Activated gamma-delta T cell (primary cell): Measurements from ENCODE around the gene SRGAP2C.
"Not testable (repeated sequence)": the region's sequence is repeated elsewhere in the genome, so short reads cannot be mapped to it uniquely, and the experiment has no call there.

ENCODE experiments used
- DNase-seq: peaks from one replicate; lab custom pipeline; 2025; lab: John Stamatoyannopoulos, UW

SRGAP2C gene

DNA sequence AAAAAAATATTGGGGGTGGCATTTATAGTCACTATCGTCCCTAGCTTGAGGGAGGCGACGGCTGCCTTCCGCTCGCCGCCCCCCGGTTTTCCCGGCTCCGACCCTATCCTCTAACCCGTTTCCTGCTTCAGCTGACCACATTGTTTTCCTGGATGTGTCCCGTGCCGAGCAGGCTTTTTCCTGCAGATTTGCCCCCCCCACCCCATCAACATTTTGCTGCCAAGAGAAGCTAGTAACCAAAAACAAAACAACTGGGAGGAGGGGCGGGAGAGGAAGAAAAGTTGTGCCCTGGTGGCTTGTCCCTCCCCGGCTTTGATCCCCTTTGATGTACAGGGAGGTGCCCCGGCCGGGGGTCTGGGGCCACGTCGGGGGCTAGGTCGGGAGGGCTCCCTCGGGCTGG, 1.4 kb downstream of the SRGAP2C start:
- DNase-seq, result not testable (repeated sequence)

DNA sequence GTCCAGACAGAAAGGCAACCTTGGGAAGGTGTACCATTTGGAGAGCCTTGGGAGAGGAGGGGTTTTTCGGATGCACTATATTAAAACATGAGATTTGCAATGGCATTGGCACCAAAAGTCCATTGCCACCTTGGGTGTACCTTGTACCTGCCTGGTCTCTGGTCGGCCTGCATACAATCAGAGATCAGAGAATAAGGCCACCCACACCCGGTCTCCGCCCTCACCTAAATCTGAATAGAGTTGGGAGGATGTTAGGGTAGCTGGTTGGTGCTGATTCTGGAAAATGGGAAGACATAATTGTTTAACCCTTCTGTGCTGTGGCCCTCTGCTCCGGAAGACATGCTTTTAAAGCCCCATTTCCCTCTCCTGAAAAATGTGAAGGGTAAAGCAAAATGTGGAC, 3.1 kb downstream of the SRGAP2C start:
- not testable (repeated sequence) for DNase-seq

DNA sequence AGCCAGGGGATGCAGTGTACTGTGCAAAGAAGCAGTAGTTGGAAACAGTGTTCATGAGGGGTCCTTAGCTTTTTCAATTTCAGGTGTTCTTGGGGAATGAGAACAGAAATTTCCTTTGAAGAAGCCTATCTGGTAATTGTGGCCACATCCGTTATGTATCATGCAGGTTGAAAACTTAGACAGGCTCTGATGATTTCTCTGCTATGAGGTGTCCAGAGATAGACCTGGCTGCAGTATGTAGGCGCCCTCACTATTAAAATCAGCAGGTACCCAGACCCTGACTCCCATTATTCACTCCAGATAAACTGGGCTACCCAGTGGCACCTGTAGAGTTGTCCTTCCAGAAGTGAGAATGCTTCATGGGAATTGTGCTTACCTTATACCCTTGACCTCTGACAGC, 7.7 kb downstream of the SRGAP2C start:
- DNase-seq, result not testable (repeated sequence)

DNA sequence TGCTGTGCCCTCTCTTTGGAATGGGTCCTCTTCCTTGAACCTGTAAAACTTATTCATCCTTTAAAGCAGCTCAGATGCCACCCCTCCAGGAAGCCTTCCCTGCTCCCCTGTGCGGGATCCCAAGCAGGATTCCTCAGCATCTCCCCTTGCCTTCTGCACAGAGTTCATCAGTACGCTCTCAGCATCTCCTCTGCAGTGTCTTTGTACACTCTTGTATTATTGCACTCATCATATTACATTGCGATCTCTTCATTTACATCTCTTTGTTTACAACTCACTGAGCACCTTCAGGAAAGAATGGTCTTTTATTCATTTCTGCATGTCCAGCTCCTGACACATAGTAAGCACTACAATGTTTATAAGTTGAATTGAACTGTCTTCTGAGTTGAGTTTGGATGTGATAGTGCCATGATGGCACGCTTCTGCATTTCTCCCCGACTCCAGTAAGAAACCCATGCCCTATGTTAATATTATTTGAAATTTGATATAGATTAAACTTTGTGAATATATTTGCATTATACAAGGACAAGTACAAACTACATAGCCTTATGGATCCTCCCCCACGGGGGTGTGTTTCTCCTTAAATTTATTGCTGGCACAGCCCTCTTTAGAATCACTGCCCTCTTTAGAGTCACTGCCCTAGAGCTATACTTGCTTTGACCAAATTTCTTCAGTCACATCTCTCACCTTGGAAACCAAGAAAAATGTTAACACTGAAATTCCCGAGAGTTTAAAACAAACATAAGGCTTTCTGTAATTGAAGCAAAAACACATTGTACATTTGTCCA, 12.5 kb downstream of the SRGAP2C start:
- DNase-seq, result not testable (repeated sequence)

DNA sequence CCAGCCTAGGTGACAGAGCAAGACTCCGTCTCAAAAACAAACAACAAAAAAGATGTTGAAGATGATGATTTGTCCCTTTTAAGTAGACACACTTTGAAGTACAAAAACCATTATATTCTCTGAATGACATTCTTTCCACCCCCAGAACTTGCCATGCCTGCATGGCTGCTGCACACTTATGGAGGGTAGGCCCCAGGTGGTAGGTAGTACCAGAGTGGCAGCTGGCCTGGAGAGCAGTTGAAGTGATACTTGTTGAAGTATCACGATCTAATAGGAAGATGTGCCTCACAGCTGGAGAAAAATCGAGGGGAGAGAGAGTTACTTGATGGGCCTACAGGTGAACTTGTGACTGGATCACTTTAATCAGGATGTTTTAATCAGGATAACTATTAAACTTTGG, 15.0 kb downstream of the SRGAP2C start:
- not testable (repeated sequence) for DNase-seq

DNA sequence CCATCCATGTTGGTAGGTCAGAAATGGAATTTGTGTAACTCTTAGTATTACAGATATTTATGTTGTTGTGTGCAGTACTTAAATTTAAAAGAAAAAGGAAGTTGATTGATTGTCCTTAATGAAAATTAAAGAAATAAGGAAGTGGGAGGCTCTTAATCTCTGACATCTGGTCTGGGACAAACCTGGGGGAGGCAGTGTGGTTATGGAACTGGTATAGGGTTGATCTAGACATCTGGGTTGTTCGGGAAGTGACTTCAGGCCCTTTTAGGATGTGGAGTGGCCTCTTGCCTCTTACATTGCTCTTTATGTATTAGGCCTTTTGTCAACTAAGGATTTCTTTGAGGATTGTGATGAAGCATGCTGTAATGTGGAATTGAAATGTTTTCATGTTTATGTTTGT, 15.5 kb downstream of the SRGAP2C start:
- DNase-seq, result not testable (repeated sequence)

DNA sequence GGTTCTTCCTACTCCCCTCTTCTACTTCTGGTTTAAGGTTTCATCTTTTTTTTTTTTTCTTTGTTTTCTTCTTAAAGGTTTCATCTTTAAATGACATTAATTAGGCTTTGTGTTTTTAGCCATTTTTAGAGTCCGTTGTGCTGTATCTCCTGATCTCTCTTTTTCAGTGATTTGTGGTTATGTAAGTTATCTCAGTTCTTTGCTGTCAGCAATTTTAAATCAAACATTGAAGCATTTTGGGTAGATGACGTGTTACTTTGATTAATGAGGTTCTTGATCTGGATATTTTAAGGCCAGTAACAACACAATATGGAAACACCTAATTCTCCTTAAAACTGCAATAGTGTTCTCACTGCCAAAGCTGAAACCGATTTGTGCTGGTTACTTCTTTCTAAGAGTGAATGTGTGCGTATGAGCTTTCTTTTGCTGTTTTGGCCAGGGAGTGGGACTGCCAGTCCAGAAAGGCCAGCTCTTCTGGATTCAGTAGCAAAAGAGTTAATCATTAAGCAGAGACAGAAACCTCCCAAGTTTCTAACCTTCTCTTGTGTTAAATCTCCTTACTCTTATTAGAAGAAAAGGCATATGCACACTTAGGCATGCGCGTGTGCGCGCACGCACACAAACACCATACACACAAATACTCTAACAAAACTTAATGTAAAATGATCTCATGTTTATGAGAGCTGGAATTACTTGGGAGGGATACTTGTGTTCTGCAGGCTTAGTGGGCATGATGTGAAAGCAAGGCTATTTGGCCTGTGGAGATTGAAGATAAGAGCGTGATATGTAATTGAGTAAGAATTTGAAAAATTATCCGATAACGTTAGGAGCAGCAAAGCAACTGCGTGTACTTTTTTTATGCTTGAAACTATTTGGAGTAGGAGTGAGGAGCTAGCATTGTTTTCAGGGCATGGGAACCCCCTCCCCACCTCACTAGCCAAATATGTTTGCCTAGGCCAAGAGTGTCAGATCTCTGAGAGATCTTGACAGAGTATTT, 16.5 kb downstream of the SRGAP2C start:
- DNase-seq, result not testable (repeated sequence)

DNA sequence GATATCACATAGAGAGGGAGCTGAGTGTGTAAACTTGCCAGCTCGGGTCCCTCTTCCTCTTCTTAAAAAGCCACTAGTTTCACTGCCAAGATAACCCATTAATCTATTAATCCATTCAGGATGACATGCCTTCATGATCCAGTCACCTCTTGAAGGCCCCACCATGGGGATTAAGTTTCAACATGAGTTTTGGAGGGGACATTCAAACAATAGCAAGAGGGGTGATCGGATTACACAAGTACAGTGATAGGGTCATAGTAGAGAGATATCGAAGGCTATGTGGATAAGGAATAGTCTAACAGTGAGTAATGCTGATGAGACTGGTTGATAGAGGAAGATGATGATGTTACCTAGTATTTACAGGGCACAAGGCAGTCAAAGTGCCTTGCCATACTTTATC, 18.2 kb downstream of the SRGAP2C start:
- not testable (repeated sequence) for DNase-seq

DNA sequence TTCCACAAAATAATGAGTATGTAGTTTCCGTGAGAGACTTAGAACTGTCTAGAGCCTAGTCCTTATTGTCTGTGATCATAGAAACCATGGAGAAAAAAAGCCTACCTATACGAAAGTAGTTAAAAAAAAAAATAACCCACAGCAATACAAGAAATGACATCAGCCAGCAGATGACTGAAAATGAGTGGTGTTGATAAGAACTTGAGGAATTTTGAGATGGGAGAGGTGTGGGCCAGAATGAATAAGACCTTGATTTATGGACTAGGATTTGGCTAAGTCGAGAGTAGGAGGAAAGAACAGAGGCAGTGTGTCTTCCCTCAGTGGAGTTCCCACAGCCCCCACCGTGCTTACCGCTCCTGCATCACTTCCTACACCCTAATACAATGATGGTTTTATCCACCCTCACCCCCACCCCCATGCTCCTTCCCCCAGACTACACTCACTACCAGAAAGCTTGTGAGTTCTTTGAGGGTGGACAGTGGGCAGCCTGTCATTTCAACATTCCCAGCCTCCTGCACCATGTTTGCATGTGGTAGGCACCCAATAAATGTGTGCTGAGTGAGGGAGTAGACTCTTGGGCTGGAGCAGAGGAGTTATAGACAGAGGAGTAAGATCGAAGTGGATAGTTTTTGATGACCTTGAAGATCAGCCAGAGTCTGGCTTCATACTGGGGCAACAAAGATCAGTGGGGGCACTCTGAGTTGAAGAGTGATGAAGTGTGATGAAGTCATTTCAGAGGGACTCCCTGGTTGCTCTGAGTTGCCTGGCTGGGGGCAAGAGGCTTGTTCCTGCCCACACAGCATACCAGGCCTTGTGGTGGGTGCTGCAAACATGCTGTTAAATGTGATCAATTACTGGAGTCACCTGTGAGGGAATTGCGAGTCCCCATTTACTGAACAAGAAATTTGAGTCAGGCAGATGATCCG, 21.3 kb downstream of the SRGAP2C start:
- DNase-seq, result not testable (repeated sequence)

DNA sequence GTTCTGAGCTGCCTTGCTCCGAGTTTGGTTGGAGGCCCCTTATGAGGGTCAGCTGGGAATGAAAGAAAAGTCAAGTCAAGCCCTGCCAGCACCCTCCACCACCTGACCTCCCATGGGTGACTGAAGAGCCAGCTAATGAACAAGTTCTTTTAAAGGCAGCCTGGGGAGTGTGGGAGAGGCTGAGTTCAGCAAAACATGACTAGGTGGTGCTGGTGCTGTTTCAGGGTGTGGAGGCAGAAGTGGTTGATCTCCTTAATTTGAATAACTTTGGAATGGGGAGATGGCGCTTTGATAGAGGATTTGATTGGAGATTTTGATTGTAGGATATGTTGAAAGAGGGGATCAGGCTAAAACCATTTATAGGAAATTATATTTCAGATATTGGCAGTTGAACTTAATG, 22.6 kb downstream of the SRGAP2C start:
- DNase-seq, result not testable (repeated sequence)

DNA sequence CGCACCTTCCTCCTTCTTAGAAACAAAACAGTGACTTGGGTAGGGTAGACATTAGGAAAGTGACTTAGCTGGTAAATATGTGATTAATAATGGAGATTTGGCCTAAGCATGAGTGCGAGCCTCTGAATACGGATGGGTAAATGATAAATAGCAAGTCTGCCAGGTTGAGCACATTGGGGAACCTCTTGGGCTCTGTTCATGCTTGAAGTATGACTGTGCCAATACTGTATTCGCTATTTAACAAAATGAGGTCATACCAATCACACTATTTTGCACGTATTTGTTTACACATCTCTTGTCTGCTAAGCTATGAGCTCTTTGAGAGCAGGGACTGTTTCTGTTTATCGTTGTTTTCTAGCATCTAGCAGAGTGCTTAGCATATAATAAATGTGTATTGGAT, 23.6 kb downstream of the SRGAP2C start:
- not testable (repeated sequence) for DNase-seq

DNA sequence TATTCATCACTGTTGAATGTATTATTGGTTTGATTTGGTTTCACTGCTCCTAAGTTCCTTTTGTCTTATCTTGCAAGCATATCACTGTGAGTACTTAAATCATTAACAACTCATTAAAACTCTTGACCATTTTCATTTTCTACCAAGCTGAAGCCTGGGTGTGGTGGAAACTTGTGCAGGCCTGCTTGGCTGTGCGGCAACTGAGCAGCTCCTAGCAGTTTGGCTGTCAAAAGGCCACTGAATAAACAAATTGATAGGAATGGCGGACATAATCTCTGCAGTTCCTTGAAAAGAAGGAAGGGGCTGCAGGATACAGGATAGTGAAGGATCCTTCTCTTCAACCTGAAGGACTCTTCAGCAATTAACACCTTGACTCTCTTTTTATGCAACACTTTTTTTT, 26.0 kb downstream of the SRGAP2C start:
- DNase-seq, result not testable (repeated sequence)

DNA sequence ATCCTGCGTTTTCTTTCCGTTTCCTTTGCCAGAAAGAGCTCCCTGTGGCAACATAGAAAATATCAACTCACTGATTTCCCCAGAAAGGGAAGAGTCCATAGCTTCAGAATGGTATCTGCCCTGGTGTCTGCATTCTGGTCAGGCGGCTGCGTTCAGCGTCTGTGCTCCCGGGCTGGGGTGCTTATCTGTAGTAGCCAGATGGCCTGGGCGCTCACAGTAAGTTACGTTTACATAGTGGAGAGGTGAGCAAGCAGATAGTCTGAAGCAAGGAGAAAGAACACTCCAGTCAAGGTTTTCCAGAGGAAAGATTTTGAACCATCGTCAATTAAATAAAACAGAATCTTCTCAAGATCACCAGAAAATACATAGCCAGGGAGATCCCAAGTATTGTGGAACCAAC, 28.7 kb downstream of the SRGAP2C start:
- not testable (repeated sequence) for DNase-seq

DNA sequence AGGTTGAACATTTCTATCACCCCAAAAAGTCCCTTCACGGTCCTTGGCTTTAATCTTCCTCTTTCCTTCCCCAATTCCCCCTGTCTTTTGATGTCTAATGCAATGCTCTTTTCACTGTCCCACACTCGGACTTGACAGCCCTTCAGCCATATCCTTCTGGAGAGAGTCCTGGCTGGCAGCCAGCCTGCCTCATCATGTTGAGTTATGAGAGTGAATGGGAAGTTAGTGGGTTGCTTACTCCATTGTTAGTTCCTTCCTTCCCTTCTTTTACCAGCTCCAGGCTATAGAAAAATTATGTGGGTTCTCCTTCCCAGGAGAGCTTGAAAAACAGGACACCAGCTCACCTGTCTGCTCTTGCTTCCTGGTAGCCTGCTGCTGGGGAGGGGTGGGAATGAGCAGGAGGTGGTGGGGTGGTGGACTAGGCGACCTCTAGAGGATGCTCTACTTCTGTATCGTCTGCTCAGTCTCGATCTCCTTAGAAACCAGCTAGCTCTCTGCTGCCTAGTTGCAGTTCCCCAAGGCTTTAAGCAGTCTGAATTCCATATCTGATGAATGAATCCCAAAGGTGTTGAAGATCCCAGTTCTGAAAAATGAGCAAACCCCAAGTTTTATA, 29.9 kb downstream of the SRGAP2C start:
- not testable (repeated sequence) for DNase-seq

DNA sequence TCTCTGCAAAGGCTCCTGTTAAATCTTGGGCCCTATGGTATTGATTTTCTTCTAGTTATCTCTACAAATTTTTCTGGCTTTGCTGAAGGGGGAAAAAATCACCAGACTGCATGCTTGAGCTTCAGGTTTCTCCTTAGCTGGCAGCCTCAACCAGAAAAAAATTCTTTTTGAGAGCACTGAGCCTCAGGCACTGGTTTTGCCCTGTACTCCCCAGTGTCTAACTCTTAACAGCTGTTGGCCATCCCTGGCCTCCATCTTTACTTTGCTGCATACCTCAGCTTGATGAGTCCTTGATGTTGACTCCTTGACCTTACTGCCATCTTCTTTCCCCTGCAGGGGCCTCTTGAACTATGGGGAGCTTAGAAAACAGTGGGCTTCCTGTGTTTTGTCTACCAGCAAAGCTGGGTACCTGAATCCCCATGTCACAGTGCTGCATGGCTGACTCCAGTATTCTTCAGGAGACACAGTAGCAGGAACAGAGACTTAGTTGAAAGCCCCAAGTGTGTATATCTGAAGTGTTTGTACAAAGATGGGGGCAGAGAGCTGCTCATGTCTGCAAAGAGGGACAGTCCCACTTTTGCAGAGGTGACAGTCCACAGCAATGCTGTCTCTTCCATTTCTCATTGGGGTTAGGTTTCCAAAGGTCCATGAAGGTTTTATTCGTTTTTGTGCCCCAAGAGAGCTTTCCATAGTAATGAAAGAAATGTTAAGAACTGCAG, 31.1 kb downstream of the SRGAP2C start:
- DNase-seq, result not testable (repeated sequence)

DNA sequence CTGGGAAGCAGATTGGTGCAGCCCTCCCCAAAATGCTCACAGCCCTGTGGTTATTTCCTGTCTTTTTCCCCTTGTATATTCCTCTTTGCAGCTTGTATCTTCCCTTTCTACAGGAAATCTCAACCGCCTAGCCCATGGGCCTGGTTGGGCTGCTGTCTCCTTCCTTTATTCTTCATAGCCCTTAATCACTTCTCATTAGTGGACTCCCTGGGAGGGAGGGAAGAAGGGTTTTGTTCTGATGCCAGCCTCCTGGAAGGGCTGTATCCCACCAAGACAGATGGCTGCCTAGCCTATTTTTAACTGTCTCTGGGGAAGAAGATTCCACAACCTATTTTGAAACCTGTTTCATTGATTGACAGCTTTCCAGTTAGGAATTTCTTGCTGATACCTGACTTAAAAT, 31.9 kb downstream of the SRGAP2C start:
- not testable (repeated sequence) for DNase-seq

DNA sequence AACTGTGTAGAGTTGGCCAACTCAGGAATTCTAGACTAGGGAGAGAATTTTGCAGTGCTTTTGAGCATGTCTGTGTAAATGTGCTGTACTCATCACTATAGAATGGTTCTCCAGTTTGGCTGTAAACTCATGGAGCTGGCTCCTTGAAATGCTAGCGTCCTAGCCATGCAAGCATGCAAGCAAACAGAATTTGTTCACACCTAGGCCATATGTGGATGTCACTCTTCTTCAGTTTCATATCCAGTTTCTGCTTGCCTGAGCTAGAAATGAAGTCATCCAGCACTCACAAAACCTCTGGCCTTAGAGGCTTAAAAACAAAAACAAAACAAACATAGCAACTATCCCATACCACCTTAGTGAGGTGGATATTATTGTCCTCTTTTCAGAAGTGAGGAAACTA, 37.0 kb downstream of the SRGAP2C start:
- not testable (repeated sequence) for DNase-seq

DNA sequence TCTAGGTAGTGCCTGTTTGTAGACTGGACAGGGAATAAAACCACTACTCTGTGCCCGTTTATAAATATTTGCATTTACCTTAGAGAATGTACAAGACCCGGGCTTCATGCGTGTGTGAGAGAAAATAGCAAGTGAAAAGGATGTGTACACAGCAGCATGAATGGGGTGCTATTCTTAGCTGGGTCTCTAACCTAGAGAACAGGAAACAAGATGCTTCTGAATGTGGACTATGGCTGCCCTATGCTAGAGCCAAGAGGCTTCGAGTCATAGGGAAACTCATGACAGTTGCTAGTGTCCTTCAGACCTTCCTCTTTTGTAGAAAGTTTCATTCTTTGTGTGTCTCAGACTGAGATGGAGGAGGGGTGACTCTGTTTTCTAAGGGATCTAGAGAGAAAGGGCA, 39.9 kb downstream of the SRGAP2C start:
- DNase-seq, result not testable (repeated sequence)

DNA sequence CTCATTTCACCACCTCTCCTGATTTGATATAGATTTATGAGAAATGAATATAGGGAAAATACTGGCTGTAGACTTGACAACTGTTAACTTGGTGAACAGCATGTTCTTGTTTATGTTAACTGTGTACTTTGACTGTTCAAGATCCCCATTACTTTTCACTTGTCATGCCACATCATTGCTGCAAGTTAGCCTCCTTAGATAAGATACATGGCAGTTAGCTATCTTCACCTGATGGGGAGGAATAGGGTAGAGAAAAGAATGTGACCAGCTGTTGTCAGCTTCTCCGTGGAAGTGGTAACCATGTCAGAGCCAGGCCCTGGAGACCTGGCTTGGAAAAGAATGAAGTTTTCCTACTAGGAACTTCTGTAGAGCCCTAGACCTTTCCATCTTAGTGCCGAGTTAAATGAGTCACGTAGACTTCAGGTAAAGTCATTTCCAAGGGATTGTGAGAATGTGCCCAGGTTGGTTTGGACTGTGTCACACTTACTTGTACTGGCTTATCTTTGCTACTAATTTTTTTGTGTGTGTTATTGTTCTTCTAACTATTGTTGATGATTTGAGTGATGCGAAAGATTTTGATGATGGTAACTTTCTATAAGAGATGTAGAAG, 41.6 kb downstream of the SRGAP2C start:
- not testable (repeated sequence) for DNase-seq

DNA sequence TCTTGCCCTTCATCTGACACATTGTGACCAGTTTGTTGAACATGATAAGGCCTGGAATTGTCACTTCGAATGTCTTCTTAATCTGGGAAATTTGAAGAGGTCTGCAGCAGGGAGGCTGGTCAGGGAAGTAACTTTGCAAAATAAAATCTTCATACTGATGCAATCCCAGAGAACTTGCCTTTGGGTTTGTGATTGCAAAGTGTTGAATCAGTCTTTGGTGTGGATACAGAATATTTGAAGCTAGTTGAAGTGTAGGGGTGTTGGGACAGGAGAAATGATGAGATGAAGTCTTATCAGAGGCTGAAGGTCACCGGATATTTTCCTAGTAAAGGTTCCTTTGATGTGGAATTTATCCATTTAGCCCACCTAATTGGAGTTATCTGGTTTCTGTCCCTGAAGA, 42.1 kb downstream of the SRGAP2C start:
- DNase-seq, result not testable (repeated sequence)
